Medulla oblongata (tissue), 1 donor: ENCODE measurements around the gene PRG2.

Experiments used
- DNase-seq: peaks from one replicate; pipeline ENCODE4 v3.0.0-alpha.2; 2015; ENCODE audit errors: extremely low spot score

PRG2 gene

DNA sequence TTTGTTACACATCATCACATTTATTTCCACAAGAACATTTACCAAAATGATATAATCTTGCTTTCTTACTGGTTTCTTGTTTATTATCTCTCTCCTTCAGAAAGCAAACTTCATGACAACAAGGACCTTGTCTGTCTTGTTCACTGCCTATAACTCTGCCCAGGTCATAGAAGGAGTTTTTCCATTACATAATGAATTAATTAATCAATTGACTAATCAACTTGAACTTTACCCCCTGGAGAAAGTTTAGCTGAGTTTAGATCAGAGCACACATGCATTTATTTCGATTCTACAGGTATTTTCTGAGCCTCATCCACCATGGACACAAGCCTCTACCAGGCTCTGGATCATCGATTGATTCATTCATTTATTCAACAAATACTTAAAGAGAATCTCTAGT lies 6.3 kb upstream of the PRG2 start:
- no peak for DNase-seq

DNA sequence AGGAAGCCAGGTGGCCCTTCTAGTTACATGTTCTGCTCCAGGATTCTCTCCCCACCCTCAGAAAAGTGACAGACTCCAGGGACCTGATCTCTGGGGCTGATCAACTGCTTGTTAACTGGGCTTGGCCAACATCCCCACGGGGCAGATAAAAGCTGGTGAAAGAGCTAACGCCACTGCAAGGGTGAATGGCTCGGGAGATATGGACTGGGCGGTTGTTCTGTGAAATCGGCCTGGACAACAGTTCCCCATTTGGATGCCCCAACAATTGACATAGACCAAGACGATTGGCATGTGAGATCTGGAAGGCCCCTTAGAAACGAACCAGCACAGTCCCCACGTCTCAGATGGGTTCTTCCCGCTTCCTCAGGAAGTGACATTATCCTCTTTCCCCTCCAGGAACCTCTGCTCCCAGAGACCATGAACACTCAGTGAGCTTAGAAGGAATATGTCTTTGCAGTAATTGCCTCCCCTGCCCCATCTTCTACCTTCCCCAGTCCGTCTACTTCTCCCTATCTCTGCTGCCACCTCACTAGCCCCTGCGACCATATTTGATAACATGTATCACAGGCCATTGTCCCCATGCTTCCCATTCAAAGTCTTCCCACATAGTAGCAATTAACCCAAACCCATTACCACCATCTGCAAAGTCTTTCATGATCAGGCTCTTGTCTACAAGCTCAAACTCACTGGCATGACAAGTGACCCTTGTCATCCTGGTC lies 5.6 kb upstream of the PRG2 start:
- DNase-seq: no peak

DNA sequence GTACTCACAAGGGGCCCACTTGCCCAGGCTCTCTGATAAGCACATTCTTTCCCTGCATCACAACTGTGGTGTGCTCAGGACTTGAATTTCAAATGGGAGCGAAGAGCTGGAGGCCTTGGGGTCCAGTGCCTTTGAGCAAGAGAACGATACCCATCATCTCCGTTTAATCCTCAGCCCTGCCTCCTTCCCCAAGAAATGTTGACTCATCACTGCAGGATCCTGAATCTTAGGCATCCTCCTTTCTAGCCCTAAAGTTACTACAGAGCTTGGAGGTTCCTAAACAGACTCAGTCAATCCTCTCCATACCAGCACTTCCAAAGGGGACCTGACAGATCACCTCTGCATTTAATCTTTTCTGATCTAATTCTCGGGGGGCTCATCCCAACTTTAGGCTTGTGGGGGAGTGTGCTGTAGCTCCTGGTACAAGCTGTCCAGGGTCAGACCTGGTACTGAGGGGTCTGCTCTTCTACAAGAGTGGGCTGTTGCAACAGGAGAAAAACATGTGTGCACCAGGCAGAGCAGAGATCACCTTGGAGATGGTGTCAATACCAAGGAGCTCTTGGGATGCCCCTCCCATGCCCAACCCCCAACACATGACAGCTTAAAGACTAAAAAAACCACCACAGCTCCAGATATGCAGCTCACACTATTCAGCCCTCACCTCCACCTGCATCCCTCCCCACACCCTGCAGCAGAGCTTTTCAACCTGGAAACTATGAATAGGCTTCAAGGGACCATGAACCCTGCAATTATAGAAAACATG lies 3.9 kb upstream of the PRG2 start:
- DNase-seq: no peak

DNA sequence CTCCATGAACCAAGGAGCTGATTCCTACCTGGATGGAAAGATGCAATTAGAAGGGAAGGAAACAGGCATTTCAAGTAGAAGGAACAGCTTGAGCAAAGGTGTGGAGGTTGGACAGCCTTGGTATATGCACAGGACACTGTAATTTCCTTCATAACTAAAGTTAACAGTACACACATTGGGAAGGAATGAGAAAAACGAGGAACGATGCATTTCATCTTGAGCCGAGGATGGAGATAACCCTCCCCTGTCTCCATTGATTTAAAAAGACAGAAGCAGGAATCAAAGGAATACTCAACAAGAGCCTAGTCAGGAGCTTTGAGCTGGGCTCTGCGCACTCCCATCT lies 2.3 kb upstream of the PRG2 start:
- no peak for DNase-seq

DNA sequence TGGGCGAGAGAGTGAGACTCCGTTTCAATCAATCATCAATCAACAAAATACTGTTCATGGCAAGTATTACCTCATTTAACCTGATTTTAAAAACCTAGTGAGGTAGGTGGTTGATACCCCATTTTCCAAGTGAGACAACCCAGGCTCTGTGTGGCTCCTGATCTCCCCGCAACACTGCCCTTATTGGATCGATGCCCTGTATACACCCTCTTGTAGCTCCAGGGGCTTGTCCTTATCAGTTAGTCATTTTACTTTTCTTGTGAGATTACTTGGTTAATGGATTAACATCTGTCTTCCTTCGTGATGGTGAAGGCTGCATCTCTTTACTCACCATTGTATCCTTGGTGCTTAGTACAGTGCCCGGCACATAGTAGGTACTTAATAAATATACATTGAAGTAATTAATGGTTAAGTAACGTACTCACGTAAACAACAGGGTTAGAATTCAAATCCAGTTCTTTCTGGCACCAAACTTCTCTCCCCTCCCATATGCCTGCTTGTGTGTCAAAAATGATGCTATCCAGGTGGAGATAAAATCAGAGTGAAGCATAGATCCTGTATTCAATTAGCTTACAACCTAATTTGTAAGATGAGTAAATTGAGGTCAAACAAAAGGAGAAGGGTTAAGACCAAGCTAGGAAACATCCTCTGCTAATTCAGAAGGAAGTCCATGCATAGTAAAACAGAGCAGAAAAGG lies 1.8 kb upstream of the PRG2 start:
- no peak for DNase-seq

DNA sequence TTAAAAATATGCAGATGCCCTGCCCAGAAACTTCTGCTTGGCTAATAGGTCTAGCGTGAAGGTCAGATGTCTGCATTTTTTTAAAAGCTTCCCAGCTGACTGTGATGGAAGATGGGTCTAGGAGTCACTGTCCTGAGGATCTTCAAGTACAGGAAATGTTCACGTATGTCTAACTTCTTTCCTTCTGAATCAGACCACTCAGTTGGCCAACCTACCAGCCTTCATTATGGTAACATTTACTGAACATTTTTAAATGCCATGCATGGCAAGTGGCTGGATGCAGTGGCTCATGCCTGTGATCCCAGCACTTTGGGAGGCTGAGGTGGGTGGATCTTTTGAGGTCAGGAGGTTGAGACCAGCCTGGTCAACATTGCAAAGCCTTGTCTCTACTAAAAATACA lies 1.1 kb upstream of the PRG2 start:
- no peak for DNase-seq

DNA sequence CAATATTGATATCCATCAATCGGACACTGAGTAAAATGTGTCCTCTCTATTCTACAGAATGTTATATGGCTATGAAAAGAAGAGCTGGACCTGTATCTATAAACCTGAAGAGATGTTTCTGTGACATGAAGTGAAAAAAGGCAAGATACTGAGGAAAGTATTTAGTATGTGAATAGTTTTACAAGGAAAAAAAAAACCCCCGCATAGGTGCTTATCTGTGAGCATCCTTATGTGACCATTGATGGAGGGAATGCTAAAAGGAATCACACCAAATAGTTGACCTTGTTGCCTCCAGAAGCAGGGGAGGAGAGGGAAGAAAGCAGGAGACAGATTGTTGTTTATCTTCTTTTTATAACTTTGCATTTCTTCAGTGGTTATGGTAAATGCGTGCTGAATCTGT lies 661 bp upstream of the PRG2 start:
- DNase-seq: no peak

DNA sequence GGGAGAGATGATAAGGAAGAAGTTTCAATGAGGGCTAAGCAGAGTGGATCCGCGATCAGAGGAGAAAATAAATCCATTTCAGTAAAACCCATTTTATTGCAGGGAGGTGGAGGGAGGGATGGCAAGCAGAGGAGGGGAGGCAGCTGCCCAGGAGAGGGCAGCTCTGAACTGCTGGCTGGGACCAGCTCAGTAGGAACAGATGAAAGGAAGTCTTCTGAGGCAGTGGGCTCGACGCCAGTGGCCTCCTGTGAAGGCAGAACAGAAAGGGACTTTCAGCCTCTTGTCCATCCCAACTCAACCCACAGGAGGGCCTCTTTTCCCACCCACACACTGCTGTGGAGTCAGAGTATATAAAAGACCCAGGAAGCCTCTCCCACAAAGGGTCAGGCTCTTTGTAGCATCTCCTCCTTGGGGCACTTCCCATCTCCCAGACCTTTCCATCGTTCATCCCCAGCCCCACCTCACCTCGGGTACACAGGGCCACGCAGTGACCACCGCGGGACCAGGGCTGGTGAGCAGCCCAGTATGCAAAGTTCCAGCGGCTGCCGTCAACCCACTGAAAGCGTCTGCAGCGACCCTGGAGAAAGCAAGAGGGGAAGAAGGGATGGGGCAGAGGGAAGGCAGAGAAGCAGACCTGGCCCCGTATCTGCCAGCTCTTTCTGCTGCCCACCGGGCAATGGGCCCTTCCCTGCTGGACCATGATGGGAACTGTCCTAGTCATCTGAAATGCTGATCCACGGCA lies 3.0 kb downstream of the PRG2 start:
- peak; percentile 72 for DNase-seq

DNA sequence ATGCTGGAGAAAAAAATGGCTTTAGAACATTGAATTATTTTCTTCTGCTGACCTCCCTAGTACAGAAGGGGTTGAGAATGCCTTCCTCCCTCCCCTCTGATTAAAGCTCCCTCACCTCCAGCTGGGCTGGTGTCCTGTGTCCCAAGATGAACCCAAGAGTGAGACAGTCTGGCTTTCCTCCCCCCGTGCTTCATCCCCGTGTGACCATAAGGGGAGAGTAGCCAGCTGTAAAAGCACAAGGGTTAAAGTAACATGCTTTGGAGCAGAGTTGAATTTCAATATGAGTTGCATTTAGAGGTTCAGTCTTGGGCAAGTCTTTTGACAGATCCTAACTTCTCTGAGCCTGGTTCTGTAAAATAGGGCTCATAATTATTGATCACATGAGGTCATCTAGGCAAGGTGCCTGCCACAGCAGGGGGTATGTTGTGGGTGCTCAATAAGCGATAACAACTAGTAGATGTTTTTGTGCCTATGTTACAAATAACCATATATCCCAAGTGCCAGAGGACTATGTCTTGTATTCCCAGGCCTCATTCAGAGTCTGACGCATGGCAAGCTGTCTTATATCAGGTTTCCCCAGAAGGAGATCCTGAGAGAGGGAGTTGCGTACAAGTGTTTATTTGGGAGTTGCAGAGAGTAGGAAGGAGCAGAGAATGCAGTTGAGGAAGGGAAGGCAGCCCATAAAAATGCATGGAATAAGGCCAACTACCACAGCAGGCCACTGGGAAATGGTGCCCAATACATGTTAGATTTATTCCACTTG lies 4.1 kb downstream of the PRG2 start:
- no peak for DNase-seq

DNA sequence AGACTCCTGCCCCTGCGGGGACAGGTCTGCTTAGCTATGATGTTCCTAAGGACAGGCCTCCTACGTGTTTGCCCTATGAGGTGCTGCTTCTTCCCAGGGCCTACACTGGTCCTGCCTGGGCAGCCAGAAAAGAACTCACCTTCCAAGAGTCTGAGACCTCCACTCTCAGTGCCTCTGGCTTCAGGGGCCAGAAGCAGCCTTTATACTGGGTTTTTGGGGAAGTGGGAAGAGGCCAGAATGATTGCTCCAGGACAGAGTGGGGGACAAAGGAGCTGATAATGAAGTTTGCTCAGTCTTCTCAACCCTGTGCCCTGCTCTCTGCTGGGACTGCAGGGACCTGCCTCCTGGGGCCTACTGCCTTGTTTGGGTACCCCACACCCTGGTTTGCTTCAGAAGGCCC lies 9.5 kb downstream of the PRG2 start, which contains the start of gene PRG3:
Gene PRG3 (minus strand): TSS at position 176 of the 400 bp plus-strand sequence. CDS start 442 bp downstream, outside the sequence.
- no peak for DNase-seq

DNA sequence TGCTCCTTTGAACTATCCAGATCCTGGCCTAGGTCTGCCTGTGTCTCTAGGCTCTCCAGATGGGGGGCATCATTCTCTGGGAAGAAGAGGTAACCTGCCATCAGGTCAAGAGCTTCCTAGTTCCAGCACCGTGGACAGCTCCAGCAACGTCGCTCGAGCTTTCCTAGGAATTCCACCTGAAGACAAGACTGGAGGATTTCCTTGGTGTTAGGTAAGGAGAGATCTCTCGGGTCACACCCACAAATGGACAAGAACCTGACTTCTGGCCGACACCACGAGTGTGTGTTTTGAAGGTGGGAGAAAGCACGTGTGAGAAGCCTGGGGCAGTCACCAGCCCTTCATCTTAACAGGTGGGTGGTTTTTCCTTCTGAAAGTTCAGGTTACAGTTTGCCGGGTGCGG lies 10.7 kb downstream of the PRG2 start:
- DNase-seq: no peak

DNA sequence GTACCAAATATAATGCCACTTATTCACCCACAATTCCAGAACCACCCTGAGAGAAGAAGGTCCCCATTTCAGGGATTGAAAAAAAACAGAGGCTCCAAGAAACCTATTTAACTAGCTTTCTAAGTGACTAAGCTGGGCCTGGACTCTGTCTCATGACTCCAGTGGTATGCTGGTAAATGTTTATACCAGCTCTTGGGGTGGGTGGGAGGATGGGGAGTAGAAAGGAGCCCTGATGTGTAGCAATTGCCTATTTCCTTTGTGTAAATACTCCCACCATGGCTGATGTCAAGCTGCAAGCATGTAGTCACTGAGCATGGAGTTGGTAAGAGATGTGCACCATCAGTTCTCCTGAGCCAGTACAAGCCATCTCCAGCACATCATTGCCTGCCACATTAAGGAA lies 12.3 kb downstream of the PRG2 start:
- DNase-seq: no peak

DNA sequence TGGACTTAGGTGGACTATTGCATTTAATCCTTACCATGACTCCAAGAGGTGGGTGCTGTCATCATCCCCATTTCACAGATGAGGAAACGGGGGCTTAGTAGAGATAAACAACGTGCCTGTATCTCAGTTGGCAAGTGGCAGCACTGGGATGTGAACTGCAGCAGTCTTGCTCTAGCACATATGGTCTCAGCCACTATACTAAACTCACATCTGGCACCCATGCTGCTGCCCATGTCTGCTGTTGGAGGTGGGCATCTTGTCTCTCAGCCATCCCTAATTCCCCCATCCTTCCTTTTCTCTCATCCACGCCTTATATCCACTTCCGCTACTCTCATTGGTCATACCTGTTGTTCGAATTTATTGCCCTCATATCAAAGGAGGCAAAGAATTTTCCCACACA lies 13.3 kb downstream of the PRG2 start:
- DNase-seq: no peak

DNA sequence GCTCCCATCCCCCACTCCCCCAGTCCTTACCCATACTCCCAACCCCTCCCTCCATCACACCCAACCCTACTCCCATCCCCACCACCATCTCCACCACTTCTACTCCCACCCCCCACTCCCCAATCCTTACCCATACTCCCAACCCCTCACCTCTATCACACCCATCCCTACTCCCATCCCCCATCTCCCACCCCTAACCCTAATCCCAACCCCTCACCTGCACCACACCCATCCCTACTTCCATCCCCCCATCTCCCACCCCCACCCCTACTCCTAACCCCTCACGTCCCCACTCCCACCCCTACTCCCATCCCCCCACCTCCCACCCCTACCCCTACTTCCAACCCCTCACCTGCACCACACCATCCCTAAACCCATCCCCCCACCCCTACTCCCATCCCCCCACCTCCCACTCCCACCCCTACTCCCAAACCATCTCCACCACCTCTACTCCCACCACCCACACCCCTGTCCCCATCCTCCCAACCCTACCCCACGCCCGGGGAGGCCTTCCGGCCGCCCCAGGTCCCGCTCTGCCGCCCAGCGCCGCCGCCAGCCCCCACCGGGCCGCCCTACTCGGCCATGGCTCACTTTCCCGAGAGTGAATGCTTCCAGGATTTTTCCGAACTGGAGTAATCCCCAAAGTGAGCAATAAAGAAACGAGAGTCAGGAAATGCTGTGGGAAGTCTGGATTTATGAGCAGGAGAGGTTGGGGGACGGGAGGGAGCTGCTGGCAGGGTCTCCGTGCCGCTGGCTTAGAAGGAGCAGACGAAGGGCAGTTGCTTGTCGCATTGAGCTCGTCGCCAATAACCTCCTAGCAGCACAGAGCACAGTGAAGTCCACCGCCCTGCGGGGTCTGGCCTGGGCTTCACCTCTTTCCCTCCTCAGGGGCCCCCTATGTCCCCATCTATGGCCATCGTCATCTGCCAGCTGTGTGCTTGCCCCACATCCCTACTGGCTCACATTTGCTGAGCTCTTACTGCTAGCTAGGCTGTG lies 14.1 kb downstream of the PRG2 start:
- DNase-seq: no peak

DNA sequence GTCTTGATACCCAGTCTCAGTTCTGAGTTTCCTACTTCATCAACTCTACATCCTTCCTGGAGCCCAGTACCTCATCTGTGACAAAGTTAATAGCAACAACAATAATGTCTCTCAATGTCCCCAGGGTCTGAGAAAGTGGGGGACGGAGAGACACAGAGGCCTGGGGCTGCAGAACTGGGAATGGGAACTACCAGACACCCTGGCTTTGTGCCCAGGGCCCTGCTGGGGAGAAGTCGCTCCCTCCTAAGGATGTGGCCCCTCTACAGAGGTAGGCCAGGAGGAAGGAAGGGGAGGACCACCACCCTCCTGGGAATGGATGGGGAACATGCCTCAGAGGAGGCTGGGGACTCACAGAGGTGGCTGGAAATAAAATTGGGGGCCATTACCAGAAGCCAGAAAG lies 15.0 kb downstream of the PRG2 start:
- DNase-seq: no peak

DNA sequence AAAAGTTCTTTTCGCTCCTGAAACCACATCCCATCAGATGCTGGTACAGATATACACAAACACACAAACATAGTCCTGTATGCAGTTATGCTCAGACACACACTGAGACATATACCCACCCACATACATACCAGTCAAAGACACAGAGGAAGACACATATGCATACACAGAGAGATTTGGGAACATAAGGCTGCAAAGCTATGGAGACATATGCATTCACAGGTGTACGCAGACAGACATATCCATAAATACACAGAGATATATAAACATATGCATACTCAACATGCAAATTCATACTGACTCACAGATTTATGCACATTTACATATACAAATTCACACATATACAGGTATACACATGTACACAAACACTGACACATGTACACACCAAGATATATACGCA lies 15.5 kb downstream of the PRG2 start:
- no peak for DNase-seq

DNA sequence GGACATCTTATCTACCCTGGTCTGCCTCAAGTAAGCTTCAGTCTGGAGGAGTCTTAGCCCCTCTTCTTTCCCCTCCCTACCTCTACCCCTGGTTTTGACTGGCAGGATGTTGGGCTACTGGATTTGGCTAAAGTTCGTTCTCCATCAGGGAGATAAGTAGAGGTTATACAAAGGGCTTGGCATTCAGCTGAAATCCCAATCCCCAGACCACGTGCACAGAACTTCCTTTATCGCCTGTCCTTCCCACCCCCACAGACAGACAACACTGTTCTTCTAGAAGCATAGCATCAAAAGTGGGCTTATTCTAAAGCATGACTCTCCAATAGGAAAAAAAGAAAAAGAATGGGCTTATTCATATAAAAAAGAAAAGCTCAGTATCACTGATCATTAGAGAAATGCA lies 17.3 kb downstream of the PRG2 start:
- DNase-seq: no peak

DNA sequence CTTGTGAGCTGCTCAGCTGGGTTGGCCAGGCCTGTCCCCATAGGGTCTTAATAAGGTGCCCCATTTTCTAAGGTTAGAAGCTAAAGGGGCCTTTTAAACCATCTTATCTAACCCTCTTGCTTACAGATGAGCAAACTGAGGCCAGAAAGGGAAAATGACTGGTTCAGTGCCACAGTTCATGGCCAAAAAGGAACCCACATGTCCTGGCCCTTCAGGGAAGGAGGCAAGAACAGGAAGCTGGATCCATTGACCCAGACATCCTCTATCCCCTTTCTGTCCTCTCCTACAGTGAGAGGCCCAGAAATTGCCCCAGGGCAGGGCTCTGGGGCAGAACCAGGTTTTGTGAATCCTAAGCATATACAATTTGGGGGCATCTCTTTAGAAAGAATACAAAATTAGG lies 19.5 kb downstream of the PRG2 start:
- no peak for DNase-seq

DNA sequence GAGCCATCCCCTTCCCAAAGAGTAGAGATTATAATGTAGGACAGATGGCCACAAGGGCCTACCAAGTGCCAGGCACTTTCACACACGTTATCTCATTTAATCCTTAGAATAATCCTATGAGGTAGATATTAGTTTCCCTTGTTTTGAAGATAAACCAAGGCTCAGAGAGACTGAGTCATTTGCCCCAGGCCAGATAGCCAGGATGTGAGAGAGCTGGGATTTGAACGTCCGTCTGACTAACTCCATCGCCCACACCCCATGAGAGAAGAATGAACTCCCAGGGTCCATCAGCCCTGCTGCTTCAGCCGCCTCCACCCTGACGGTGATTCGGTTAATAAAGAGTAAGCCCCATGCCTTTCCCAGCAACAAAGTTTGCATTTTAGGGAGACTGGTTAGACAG lies 20.2 kb downstream of the PRG2 start:
- DNase-seq: no peak

DNA sequence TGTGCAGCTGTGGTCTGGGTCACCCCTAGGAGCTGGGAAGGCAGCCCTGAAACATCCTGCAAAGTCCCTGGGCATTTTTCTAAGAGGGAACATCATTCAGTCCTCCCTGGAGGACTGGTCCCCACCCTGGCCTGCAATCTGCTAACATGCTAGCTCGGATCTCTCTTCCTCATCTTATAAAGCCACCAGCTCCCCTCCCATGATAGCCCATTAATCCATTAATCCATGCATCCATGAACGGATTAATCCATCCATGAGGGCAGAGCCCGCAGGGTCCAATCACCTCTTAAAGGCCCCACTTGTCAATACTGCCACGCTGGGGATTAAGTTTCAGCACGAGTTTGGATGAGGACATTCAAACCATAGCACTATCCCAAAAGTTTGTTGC lies 21.6 kb downstream of the PRG2 start:
- no peak for DNase-seq
